Activated gamma-delta T cell (primary cell): ENCODE data around the gene ZCCHC17.
"Not testable (repeated sequence)": the region's sequence is repeated elsewhere in the genome, so short reads cannot be mapped to it uniquely, and the experiment has no call there.

ENCODE experiments used
- DNase-seq: peaks from one replicate; lab custom pipeline; 2025; lab: John Stamatoyannopoulos, UW

ZCCHC17 gene

DNA sequence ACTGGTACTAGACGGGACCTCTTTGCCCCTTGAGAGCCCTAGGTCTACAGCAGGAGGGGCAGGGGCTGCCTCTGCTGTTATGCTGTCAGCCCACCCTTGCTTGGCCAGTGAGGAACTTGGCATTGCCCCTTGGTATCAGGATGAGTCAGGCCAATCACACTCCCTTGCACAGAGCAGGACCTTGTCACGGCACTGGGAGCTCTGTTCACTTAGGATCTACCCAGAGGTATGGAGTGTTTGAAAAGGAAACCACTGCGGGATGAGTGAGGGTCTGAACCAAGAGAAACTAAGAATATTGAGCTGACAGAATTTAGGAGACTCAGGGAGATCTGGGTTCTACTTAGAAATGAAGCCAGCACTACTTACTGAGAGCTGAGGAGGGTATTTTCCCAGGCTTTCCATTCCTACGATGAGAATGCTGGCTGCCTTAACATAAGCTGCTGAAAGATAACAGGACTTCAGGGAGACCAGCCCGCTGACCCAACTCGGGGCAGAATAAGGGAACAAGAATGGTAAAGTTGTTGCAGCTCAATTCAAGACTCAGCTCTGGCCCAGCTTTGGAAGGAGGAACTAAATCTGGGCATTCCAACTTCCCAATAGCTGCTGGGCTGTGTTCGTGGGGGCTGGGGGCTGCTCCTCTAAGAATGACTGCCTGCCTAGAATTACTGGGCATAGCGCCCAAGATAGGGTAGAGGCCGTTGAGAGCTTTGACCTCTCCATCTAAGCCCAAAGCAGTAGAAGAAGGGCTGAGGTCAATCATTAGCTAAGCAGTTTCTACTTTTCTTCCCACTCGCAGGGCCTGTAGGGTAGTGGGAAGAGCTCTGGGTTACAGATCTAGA lies 74.5 kb downstream of the ZCCHC17 start:
- no peak for DNase-seq

DNA sequence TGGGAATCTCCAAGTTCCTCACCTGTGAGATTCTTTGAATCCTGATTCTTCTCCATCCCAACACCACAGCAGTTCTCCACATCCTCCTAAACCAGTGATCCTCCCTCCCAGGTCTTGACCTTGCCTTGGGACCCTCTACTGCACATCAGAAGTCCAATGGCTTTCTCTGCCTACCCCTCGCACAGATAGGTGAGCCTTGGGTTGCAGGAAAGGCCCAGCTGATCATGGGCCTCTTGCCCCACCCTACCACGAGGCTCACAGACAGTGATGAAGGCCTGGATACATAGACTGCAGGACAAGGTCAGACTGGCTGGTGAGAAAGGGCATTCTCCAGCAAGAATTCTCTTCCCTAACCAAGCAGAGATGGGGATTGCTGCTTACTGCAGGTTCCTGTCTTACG lies 75.2 kb downstream of the ZCCHC17 start:
- DNase-seq = no peak

GRCh38 chr1:31372751-31373055 lies 75.9 kb downstream of the ZCCHC17 start:
- DNase-seq = no peak

DNA sequence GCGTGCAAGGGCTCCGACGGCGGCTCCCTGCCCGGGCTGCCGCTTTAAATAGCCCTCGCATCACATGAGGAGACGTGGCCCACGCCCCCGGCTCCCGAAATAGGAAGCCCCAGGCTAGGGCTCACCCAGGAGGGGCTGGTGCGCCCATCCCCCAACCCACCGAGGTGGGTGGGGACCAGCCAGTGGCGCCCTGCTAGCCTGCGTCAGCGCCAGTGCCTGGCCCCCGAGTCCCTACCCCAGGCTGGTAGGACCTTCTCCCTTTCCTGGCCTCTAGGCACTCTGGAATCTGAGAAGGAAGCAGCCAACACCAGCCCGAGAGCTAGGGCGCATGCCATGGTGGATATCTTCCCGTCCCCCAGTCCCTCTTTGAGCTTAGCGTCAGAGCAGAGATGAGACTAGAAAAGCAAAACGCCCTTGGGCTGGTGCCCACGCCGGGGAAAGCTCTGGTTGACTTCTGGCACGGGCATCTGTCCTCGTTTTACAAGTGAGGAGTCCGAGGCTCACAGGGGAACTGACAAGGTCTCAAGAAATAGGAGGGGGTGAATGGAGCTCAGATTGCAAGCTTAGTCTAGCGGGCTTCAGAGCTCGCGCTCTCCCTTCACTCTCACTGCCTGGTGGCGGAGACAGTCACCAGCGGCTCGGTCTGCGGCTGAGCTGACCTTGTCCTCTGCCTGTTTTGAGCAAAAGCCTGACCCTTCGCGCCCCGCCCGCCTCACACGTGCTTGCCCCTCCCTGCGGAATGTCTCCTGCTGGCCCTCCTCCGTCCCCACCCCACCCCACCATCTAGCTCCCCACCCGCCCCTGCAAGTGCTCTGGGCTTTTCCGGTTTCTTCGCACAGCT lies 76.4 kb downstream of the ZCCHC17 start, which contains the start of gene FABP3:
Gene FABP3 (minus strand): TSS at position 21 of the 841 bp plus-strand sequence. CDS start 62 bp downstream, outside the sequence.
- DNase-seq = no peak

GRCh38 chr1:31373897-31374486 lies 77.2 kb downstream of the ZCCHC17 start:
- no peak for DNase-seq

GRCh38 chr1:31374511-31375196 lies 77.8 kb downstream of the ZCCHC17 start:
- no peak for DNase-seq

- no peak for DNase-seq
Observed at GRCh38 chr1:31376375-31377134, 79.7 kb downstream of the ZCCHC17 start.

GRCh38 chr1:31377364-31377863 lies 80.6 kb downstream of the ZCCHC17 start:
- DNase-seq = no peak

DNA sequence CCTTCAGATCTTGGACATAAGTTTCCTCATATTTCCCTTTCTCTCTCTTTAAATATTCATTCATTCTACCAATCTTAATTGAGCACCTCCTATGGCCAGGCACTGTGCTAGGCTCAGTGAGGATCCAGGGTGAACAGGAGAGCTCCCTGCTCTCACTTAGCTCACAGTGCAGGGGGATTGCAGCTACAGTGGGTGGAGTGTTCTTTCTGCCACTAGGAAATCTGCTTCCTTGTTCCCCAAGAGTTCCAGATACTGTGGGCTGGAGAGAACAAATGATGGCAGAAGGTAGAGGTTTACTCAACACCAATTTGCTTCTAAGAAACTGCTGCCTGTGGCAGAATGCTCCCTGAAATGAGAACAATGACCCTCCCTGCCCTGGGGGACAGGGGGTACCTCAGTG lies 81.2 kb downstream of the ZCCHC17 start:
- no peak for DNase-seq

DNA sequence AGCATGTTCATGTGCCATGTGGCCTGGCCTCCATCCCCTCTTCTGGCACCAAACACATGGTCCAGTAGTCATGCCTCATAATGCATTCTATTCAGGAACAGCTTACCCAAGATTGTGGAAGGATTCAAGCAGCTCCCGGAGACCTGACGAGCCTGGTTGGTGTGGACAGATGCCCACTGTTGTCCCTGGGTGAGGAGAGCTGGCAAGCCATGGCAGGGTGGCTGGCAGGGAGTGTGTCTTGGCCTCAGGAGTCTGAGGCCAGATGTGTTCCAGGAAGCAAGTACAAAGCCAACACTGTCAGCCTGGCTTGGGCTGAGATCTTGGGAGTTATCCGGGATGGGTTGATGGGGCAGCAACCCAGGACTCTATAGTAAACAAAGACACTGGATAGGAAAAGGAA lies 83.3 kb downstream of the ZCCHC17 start:
- no peak for DNase-seq

GRCh38 chr1:31381394-31382294 lies 84.8 kb downstream of the ZCCHC17 start:
- no peak for DNase-seq

- DNase-seq = no peak
Observed at GRCh38 chr1:31382379-31382989, 85.7 kb downstream of the ZCCHC17 start.

GRCh38 chr1:31383967-31384366 lies 87.1 kb downstream of the ZCCHC17 start:
- no peak for DNase-seq

- DNase-seq = not testable (repeated sequence)
Observed at GRCh38 chr1:31386576-31387243, 89.9 kb downstream of the ZCCHC17 start.

- DNase-seq = no peak
Observed at GRCh38 chr1:31387612-31388011, 90.8 kb downstream of the ZCCHC17 start.

DNA sequence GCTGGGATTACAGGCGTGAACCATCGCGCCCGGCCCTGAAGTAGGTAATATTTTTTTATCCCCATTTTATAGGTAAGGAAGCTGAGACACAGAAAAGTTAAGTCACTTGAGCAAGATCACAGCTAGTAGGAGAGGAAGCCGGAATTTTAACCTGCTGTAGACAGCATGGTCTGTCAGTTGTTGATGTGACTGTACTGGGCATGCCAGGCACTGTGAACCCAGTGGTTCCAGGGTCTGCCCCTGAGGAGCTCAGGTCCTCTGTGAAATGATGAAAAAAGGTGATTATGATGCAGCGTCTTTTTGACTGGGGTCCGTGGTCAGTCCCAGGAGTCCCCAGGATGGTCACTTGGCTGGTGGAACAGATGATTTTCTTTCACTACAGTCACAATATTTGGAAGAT lies 92.8 kb downstream of the ZCCHC17 start:
- DNase-seq = no peak

DNA sequence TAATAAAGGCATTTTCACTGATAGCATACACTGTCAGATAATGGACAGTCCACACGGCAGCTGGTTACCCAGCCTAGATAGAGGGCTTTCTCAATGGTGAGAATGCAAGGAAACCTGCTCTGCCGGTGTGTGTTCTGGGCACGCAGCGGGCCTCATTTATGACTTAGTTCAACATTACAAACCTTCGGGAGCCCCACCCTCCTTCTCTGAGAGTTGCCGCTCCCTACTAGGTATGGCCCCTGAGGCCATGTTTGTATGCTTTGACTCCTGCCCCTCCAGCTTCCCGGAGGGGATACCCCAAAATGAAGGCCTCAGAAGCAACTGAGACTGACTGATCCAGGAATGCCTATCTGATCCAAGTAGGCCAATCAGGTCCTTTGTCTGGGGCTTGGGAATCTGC lies 93.2 kb downstream of the ZCCHC17 start:
- no peak for DNase-seq

- DNase-seq = no peak
Observed at GRCh38 chr1:31393463-31393862, 96.6 kb downstream of the ZCCHC17 start.

GRCh38 chr1:31394584-31395193 lies 97.9 kb downstream of the ZCCHC17 start:
- peak; percentile 29 for DNase-seq
